Stimulated activated CD8-positive, alpha-beta memory T cell treated with anti-CD3 and anti-CD28 coated beads, Interleukin-12 subunit alpha, Interleukin-12 subunit beta, amount 100 ng/mL, for 24 hours (primary cell): ENCODE measurements around the gene MOCS1.

Source experiments
- DNase-seq: peaks from one replicate; pipeline ENCODE4 v3.0.0-alpha.2; 2020; ENCODE audit errors: extremely low read depth

Gene MOCS1

GRCh38 chr6:39924283-39924682 is 10.0 kb downstream of the MOCS1 start:
- DNase-seq, result no peak

GRCh38 chr6:39923861-39924260 is 10.4 kb downstream of the MOCS1 start:
- no peak for DNase-seq

GRCh38 chr6:39923394-39923793 is 10.9 kb downstream of the MOCS1 start:
- DNase-seq, result no peak

GRCh38 chr6:39922821-39923220 is 11.4 kb downstream of the MOCS1 start:
- no peak for DNase-seq

GRCh38 chr6:39920157-39920556 is 14.1 kb downstream of the MOCS1 start:
- DNase-seq, result no peak

GRCh38 chr6:39918831-39919230 is 15.4 kb downstream of the MOCS1 start:
- no peak for DNase-seq

GRCh38 chr6:39917981-39918380 is 16.3 kb downstream of the MOCS1 start:
- DNase-seq, result no peak

- DNase-seq, result no peak
Measured at GRCh38 chr6:39917329-39917728, 16.9 kb downstream of the MOCS1 start.

- DNase-seq, result no peak
Measured at GRCh38 chr6:39915866-39916265, 18.4 kb downstream of the MOCS1 start.

GRCh38 chr6:39914239-39914638 is 20.0 kb downstream of the MOCS1 start:
- no peak for DNase-seq

- no peak for DNase-seq
Measured at GRCh38 chr6:39913391-39913916, 20.8 kb downstream of the MOCS1 start.

GRCh38 chr6:39912446-39912845 is 21.8 kb downstream of the MOCS1 start:
- DNase-seq, result no peak

GRCh38 chr6:39911513-39912125 is 22.6 kb downstream of the MOCS1 start:
- DNase-seq, result no peak

- DNase-seq, result no peak
Measured at GRCh38 chr6:39910744-39911143, 23.5 kb downstream of the MOCS1 start.

- DNase-seq, result no peak
Measured at GRCh38 chr6:39910164-39910563, 24.1 kb downstream of the MOCS1 start.

GRCh38 chr6:39909701-39910100 is 24.6 kb downstream of the MOCS1 start:
- no peak for DNase-seq

GRCh38 chr6:39908838-39909583 is 25.3 kb downstream of the MOCS1 start:
- DNase-seq, result no peak

GRCh38 chr6:39907871-39908575 is 26.2 kb downstream of the MOCS1 start:
- DNase-seq, result no peak

- no peak for DNase-seq
Measured at GRCh38 chr6:39906318-39906761, 27.9 kb downstream of the MOCS1 start.

- no peak for DNase-seq
Measured at GRCh38 chr6:39905640-39905975, 28.7 kb downstream of the MOCS1 start.

GRCh38 chr6:39904946-39905639 is 29.2 kb downstream of the MOCS1 start:
- DNase-seq, result no peak

GRCh38 chr6:39903656-39904055 is 30.6 kb downstream of the MOCS1 start:
- no peak for DNase-seq
